H1 (cell line): ENCODE results near the gene CAMSAP1.

ENCODE experiments used
- BCL11A ChIP-seq, 2 experiments: IDR thresholded peaks; one replicate each; pipeline ENCODE4 v1.6.1; 2011; ENCODE audit warnings: low read depth in 2 of 2, low read length in 2 of 2, mild to moderate bottlenecking in 2 of 2
- CBX8 ChIP-seq: fragments of 300-800, 300-1000 bp; sonication (generic); IDR thresholded peaks from 2 replicates; pipeline ENCODE4 v1.7.1; 2016; ENCODE audit warnings: low read depth, low read length, borderline replicate concordance
- EGR1 ChIP-seq: IDR thresholded peaks from 2 replicates; pipeline ENCODE4 v1.6.1; 2011; ENCODE audit warnings: low read depth, low read length, borderline replicate concordance
- GTF2F1 ChIP-seq: IDR thresholded peaks from 2 replicates; pipeline ENCODE4 v1.6.1; 2012; ENCODE audit warnings: low read depth, low read length, improper control_type of control experiment, borderline replicate concordance
- NRF1 ChIP-seq: IDR thresholded peaks from 2 replicates; pipeline ENCODE4 v1.6.1; 2011; ENCODE audit warnings: mild to moderate bottlenecking, low read depth, low read length, improper control_type of control experiment
- POLR2A ChIP-seq, 2 experiments: IDR thresholded peaks; 1 replicate in 1 of 2; 2 replicates in 1 of 2; pipeline ENCODE4 v1.6.1; 2011; ENCODE audit warnings: low read depth in 2 of 2, low read length in 2 of 2, mild to moderate bottlenecking in 2 of 2; ENCODE audit errors: control extremely low read depth in 1 of 2
- POLR2AphosphoS5 ChIP-seq: IDR thresholded peaks from 2 replicates; pipeline ENCODE4 v1.6.1; 2011; ENCODE audit warnings: low read depth, low read length
- RAD21 ChIP-seq, 2 experiments: IDR thresholded peaks in 1 of 2; conservative IDR thresholded peaks in 1 of 2; 2 replicates each; pipeline ENCODE4 v1.6.1; 2011; ENCODE audit warnings: low read depth in 2 of 2, low read length in 2 of 2, improper control_type of control experiment in 1 of 2, inconsistent platforms in 1 of 2, mild to moderate bottlenecking in 1 of 2, moderate library complexity in 1 of 2
- RFX5 ChIP-seq: IDR thresholded peaks from 2 replicates; pipeline ENCODE4 v1.6.1; 2011; ENCODE audit warnings: low read depth, low read length, improper control_type of control experiment, borderline replicate concordance
- TF ChIP-seq, protein P1 (sequence below), 3 experiments: IDR thresholded peaks; 1 replicate in 2 of 3; 2 replicates in 1 of 3; pipeline versions ENCODE4 v1.5.1 to v1.6.1; 2011; ENCODE audit warnings: low read length in 3 of 3, mild to moderate bottlenecking in 3 of 3, inconsistent platforms in 2 of 3, low read depth in 1 of 3, moderate library complexity in 1 of 3; ENCODE audit not compliant: insufficient read depth in 1 of 3; ENCODE audit errors: control extremely low read depth in 1 of 3
- TF ChIP-seq, protein P2 (sequence below): IDR thresholded peaks from 2 replicates; pipeline ENCODE4 v1.6.1; 2012; ENCODE audit warnings: inconsistent platforms
- TF ChIP-seq, protein P3 (sequence below): fragments of 300-600 bp; sonication (generic); IDR thresholded peaks from 2 replicates; pipeline ENCODE4 v1.7.1; 2012; ENCODE audit warnings: low read length, moderate library complexity, mild to moderate bottlenecking, inconsistent platforms; ENCODE audit not compliant: insufficient replicate concordance
- TF ChIP-seq, protein P4 (sequence below): IDR thresholded peaks from 2 replicates; pipeline ENCODE4 v1.6.1; 2011; ENCODE audit warnings: low read depth, mild to moderate bottlenecking, low read length; ENCODE audit not compliant: insufficient read depth

DNA sequence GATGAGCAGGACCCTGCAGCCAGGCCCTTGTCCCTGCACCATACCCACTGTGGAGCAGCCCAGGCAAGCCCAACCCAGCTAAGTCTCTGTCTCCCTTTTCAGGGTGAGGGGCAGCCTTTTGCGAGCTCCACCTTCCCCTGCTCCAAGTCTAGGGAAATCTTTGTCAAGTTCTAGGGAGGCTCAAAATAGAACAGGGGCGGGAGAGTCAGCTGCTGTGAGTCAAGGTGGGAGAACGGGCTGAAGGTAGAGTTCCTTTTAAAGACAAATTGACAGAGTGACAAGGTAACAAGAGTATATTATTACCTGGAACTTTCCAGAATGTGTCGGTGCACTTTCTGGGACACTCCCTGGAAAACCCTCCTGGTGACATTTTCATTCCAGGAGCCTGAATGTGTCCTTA lies 140.6 kb downstream of the CAMSAP1 start:
- TF ChIP-seq POLR2A (IDR thresholded peaks at IDR 0.05; ENCODE audit: control extremely low read depth in 1 of 2, low read depth in 2 of 2, low read length in 2 of 2) (no peak), NRF1 (no peak), CBX8 (no peak), GTF2F1 (no peak), RFX5 (no peak), RAD21 (IDR thresholded peaks at IDR 0.05 in 1 of 2, conservative IDR thresholded peaks at IDR 0.05 in 1 of 2; ENCODE audit: low read depth in 2 of 2, low read length in 2 of 2) (no peak), POLR2AphosphoS5 (no peak), EGR1 (no peak), BCL11A (IDR thresholded peaks at IDR 0.05; ENCODE audit: low read depth in 2 of 2, low read length in 2 of 2) (no peak)
- TF ChIP-seq, protein P1, sequence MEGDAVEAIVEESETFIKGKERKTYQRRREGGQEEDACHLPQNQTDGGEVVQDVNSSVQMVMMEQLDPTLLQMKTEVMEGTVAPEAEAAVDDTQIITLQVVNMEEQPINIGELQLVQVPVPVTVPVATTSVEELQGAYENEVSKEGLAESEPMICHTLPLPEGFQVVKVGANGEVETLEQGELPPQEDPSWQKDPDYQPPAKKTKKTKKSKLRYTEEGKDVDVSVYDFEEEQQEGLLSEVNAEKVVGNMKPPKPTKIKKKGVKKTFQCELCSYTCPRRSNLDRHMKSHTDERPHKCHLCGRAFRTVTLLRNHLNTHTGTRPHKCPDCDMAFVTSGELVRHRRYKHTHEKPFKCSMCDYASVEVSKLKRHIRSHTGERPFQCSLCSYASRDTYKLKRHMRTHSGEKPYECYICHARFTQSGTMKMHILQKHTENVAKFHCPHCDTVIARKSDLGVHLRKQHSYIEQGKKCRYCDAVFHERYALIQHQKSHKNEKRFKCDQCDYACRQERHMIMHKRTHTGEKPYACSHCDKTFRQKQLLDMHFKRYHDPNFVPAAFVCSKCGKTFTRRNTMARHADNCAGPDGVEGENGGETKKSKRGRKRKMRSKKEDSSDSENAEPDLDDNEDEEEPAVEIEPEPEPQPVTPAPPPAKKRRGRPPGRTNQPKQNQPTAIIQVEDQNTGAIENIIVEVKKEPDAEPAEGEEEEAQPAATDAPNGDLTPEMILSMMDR (IDR thresholded peaks at IDR 0.05; ENCODE audit: control extremely low read depth in 1 of 3, insufficient read depth in 1 of 3, low read depth in 1 of 3, low read length in 3 of 3): no peak
- TF ChIP-seq, protein P2, sequence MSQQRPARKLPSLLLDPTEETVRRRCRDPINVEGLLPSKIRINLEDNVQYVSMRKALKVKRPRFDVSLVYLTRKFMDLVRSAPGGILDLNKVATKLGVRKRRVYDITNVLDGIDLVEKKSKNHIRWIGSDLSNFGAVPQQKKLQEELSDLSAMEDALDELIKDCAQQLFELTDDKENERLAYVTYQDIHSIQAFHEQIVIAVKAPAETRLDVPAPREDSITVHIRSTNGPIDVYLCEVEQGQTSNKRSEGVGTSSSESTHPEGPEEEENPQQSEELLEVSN: no peak
- TF ChIP-seq, protein P3, sequence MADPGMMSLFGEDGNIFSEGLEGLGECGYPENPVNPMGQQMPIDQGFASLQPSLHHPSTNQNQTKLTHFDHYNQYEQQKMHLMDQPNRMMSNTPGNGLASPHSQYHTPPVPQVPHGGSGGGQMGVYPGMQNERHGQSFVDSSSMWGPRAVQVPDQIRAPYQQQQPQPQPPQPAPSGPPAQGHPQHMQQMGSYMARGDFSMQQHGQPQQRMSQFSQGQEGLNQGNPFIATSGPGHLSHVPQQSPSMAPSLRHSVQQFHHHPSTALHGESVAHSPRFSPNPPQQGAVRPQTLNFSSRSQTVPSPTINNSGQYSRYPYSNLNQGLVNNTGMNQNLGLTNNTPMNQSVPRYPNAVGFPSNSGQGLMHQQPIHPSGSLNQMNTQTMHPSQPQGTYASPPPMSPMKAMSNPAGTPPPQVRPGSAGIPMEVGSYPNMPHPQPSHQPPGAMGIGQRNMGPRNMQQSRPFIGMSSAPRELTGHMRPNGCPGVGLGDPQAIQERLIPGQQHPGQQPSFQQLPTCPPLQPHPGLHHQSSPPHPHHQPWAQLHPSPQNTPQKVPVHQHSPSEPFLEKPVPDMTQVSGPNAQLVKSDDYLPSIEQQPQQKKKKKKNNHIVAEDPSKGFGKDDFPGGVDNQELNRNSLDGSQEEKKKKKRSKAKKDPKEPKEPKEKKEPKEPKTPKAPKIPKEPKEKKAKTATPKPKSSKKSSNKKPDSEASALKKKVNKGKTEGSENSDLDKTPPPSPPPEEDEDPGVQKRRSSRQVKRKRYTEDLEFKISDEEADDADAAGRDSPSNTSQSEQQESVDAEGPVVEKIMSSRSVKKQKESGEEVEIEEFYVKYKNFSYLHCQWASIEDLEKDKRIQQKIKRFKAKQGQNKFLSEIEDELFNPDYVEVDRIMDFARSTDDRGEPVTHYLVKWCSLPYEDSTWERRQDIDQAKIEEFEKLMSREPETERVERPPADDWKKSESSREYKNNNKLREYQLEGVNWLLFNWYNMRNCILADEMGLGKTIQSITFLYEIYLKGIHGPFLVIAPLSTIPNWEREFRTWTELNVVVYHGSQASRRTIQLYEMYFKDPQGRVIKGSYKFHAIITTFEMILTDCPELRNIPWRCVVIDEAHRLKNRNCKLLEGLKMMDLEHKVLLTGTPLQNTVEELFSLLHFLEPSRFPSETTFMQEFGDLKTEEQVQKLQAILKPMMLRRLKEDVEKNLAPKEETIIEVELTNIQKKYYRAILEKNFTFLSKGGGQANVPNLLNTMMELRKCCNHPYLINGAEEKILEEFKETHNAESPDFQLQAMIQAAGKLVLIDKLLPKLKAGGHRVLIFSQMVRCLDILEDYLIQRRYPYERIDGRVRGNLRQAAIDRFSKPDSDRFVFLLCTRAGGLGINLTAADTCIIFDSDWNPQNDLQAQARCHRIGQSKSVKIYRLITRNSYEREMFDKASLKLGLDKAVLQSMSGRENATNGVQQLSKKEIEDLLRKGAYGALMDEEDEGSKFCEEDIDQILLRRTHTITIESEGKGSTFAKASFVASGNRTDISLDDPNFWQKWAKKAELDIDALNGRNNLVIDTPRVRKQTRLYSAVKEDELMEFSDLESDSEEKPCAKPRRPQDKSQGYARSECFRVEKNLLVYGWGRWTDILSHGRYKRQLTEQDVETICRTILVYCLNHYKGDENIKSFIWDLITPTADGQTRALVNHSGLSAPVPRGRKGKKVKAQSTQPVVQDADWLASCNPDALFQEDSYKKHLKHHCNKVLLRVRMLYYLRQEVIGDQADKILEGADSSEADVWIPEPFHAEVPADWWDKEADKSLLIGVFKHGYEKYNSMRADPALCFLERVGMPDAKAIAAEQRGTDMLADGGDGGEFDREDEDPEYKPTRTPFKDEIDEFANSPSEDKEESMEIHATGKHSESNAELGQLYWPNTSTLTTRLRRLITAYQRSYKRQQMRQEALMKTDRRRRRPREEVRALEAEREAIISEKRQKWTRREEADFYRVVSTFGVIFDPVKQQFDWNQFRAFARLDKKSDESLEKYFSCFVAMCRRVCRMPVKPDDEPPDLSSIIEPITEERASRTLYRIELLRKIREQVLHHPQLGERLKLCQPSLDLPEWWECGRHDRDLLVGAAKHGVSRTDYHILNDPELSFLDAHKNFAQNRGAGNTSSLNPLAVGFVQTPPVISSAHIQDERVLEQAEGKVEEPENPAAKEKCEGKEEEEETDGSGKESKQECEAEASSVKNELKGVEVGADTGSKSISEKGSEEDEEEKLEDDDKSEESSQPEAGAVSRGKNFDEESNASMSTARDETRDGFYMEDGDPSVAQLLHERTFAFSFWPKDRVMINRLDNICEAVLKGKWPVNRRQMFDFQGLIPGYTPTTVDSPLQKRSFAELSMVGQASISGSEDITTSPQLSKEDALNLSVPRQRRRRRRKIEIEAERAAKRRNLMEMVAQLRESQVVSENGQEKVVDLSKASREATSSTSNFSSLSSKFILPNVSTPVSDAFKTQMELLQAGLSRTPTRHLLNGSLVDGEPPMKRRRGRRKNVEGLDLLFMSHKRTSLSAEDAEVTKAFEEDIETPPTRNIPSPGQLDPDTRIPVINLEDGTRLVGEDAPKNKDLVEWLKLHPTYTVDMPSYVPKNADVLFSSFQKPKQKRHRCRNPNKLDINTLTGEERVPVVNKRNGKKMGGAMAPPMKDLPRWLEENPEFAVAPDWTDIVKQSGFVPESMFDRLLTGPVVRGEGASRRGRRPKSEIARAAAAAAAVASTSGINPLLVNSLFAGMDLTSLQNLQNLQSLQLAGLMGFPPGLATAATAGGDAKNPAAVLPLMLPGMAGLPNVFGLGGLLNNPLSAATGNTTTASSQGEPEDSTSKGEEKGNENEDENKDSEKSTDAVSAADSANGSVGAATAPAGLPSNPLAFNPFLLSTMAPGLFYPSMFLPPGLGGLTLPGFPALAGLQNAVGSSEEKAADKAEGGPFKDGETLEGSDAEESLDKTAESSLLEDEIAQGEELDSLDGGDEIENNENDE: no peak
- TF ChIP-seq, protein P4, sequence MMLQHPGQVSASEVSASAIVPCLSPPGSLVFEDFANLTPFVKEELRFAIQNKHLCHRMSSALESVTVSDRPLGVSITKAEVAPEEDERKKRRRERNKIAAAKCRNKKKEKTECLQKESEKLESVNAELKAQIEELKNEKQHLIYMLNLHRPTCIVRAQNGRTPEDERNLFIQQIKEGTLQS: no peak
